Activated CD4-positive, alpha-beta T cell treated with anti-CD3 and anti-CD28 coated beads, Interleukin-2, amount 50 U/mL, for 1 hour (primary cell): Measurements from ENCODE around the gene CYP2S1.
"Not testable (repeated sequence)": the region's sequence is repeated elsewhere in the genome, so short reads cannot be mapped to it uniquely, and the experiment has no call there.

Experiments
- DNase-seq: peaks from one replicate; pipeline ENCODE4 v3.0.0-alpha.2; 2020

CYP2S1 gene

GRCh38 chr19:41226874-41227390 lies 33.9 kb downstream of the CYP2S1 start:
- DNase-seq, result no peak

GRCh38 chr19:41228486-41228885 lies 35.5 kb downstream of the CYP2S1 start:
- no peak for DNase-seq

DNA sequence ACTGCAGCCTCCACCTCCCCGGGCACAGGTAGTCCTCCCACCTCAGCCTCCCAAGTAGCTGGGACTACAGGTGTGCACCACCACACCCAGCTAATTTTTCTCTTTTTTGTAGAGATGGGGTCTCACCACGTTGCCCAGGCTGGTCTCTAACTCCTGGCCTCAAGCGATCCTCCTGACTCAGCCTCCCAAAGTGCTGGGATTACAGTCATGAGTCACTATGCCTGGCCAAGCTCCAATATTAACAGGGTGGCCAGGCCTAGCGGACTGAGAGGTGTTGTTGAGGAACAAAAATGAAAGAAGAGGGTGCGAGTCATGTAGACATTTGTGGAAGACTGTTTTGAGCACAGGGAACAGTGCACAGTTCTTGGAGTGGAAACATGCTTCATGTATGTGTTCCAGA lies 36.3 kb downstream of the CYP2S1 start:
- DNase-seq, result not testable (repeated sequence)

GRCh38 chr19:41230067-41230857 lies 37.2 kb downstream of the CYP2S1 start:
- no peak for DNase-seq

GRCh38 chr19:41232686-41233085 lies 39.7 kb downstream of the CYP2S1 start:
- DNase-seq, result no peak

- DNase-seq, result no peak
Measured at GRCh38 chr19:41233748-41234240, 40.8 kb downstream of the CYP2S1 start.

DNA sequence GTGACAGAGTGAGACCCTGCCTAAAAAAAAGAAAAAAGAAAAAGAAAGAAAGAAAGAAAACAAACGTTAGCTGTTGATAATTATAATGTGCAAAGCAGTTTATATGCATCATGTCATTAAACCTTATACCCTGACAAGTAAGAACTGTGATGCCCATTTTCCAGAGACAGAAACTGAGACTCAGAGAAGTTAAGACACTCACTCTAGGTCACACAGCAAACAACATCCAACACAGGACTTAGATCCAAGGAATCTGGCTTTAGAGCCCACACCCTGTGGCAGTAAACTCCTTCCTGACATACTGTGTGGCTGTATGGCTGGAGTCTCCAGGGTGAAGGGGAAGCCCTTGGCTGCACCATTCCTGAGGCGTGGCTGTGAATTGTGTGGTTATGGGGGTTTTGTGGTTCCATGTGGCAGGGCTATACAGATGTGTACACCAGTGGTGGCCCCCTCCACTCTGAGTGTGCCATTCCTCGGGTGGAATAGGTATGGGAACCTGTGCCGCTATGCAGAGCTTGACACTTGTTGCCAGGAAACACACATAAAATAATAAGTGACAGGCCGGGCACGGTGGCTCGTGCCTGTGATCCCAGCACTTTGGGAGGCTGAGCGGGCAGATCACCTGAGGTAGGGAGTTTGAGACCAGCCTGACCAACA lies 41.6 kb downstream of the CYP2S1 start:
- DNase-seq, result no peak

DNA sequence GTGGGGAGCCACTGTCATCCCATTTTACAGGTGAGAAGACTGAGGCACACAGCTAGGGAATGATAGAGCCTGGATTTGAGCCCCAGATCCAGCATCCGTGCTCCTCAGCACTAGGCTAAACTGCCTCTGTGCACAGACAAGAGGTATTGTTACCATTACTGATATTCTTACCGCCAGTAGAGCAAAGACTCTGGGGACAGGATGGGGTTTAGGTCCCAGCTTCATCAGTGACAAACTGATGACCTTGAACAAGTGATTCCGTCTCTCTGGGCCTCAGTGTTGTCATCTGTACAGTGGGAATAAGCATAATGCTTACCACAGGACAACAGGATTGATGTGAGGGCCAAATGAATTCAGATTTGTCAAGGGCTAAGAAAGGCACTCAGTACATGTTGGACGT lies 42.5 kb downstream of the CYP2S1 start:
- no peak for DNase-seq

- DNase-seq, result no peak
Measured at GRCh38 chr19:41238244-41238643, 45.2 kb downstream of the CYP2S1 start.

DNA sequence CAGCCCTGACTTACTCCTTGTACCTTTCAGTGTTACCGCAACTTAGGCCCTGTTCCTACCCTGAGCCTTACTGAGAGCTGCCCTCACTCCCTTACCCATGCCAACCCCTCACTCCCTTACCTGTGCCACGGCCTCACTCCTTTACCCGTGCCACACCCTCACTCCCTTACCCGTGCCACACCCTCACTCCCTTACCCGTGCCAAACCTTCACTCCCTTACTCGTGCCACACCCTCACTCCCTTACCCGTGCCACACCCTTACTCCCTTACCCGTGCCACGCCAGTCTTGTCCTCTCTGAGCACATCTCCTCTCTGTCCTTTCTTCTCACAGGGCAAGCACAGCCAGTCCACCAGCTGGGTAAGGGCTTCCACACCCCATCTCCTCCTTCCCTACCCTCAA lies 46.3 kb downstream of the CYP2S1 start:
- no peak for DNase-seq

DNA sequence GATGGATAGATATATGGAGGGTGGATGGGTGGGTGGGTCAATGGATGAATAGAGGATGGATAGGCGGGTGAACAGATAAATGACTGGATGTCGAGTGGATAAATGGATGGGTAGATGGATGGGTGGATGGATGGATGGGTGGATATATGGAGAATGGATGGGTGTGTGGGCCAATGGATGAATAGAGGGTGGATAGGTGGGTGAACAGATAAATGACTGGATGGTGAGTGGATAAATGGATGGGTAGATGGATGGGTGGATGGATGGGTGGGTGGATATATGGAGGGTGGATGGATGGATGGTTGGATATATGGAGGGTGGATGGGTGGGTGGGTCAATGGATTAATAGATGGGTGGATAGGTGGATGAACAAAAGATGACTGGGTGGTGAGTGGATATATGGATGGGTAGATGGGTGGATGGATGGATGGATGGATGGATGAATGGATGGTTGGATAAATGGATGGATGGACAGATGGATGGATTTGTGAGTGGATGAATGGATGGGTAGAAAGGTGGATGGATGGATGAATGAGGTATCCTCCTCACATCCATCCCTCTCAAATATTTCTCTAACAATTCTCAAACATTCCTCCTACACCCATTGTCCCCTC lies 47.0 kb downstream of the CYP2S1 start:
- no peak for DNase-seq

GRCh38 chr19:41241859-41242258 lies 48.8 kb downstream of the CYP2S1 start:
- no peak for DNase-seq

GRCh38 chr19:41244117-41244516 lies 51.1 kb downstream of the CYP2S1 start:
- no peak for DNase-seq

DNA sequence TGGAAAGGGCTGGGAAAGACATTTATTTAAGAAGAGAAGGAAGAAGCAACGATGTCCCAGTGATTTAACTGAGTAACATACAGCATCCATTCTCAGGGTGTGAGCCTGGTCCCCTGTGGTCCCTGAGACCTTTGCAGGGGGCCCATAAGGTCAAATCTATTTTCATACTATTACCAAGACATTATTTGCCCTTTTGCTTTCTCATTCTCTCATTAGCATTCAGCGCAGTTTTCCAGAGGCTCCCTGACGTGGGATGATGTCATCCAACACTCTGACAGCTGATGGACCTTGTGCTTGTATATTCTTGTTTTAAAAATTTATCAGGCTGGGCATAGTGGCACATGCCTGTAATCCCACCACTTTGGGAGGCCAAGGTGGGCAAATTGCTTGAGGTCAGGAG lies 52.8 kb downstream of the CYP2S1 start:
- no peak for DNase-seq

DNA sequence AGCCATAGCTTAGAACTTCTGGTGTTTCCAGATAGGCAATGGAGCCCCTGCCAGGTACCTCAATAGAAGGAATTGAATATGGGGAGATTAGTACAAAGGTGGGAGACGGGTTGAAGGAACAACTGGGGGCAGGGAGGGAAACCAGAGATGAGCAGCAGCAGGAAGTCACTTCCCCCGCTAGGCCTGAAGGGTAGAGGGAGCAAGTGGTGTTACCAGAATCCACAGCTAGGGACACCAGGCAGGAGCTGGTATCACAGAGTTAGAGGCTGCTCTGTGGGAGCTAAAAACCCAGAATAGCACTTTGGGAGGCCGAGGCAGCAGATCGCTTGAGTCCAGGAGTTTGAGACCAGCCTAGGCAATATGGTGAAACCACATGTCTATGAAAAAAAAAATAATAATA lies 55.9 kb downstream of the CYP2S1 start:
- DNase-seq, result no peak

DNA sequence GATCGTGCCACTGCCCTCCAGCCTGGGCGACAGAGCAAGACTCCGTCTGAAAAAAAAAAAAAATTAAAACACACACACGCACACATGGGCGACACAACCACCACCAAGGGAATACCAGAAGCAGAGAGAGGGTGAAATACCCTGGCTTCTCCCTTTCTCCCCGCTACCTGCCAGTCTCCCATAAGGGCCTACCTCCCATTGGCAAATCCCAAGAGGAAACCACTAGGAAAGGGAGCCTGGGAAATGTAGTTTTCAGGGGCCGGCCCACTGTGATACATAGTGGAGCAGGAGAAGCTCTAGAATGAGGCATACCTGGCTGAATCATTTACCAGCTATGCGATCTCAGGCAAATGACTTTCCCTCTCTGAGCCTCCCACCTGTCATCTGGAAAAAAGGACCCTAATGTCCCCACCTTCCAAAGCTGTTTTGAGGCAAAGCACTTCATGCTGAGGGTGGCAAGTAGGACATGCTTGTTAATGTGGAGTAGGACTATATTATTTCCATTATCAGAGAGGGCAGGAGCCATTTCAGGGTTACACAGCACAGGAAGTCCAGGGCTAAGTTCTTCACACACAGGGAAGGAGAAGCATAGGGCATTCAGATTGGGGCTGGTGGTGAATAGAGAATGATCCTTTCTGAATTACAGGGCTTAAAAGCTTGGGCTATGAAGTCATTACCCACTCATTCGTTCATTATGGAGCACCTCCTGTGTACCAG lies 56.8 kb downstream of the CYP2S1 start:
- no peak for DNase-seq

- DNase-seq, result no peak
Measured at GRCh38 chr19:41253660-41254059, 60.6 kb downstream of the CYP2S1 start.

- no peak for DNase-seq
Measured at GRCh38 chr19:41255171-41255570, 62.2 kb downstream of the CYP2S1 start.
